ENCODE measurements around the gene FGFRL1.

- TF ChIP-seq CTCF (IDR thresholded peaks at IDR 0.05; ENCODE audit: borderline replicate concordance, extremely low read depth, low read length, poor library complexity, severe bottlenecking) (peak; percentile 2), EZH2 (IDR thresholded peaks at IDR 0.05; ENCODE audit: borderline replicate concordance, low read depth, low read length, severe bottlenecking) (no peak)
These were observed 20.8 kb downstream of the FGFRL1 start for GRCh38 chr4:1031956-1032795.

Measured in DND-41 (cell line).